DMS153 treated with DMSO at 0.1 percent for 48 hours (cell line): Measurements from ENCODE around the gene SP2.

ENCODE experiments used
- DNase-seq: peaks from one replicate; lab custom pipeline; 2025; ENCODE audit not compliant: unreplicated experiment; lab: John Stamatoyannopoulos, UW

Gene SP2

DNA sequence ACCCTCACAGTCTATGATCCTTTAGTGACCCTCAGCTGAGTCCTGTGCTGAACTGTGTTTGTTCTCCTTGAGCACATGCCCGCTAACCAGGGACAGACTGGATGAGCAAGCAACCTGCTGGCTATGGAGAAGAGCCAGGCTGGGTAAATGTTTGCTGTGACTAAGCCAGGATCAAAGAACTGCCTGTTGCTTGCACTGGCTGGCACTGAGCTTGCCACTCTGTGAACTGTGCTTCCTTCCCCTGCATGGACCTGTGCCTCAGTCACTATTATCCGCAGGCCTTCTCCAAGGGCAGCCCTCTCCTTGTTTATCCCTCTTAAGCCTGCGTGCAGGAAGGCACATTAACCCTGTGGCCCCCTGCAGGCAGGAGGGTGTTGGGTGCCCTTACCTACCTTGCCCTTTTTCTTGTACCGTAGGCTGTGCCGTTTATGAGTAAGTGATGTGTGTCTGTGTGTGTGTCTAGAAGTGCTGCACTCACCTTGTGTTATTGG, 52.7 kb downstream of the SP2 start:
- DNase-seq: no peak

DNA sequence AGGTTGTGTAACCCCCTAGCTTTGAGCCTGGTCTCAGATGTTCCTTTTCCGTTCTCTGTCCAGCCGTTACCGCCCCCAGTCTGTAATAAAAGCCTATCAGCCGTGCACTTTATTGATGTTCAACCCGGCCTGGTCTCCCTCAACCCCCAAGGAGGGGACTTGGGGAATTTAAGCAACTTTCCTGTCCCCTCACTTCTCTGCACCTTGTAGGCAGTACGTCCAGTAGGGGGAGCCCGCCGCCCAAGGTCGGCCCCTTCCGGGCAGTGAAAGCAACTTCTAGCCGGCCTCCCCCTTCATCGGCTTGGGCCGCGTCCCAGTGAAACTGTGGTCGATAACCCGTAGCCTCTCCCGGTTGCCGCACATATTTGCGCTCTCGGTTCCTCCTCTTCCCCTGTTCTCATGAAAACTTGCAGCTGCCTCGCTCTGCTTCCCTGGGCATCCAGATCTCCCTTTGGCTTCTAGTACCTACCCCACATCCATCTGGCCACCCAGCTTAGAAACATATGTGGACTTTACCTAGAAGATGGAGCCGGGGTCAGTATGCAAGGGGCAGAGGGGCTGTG, 53.2 kb downstream of the SP2 start:
- peak; percentile 72 for DNase-seq

DNA sequence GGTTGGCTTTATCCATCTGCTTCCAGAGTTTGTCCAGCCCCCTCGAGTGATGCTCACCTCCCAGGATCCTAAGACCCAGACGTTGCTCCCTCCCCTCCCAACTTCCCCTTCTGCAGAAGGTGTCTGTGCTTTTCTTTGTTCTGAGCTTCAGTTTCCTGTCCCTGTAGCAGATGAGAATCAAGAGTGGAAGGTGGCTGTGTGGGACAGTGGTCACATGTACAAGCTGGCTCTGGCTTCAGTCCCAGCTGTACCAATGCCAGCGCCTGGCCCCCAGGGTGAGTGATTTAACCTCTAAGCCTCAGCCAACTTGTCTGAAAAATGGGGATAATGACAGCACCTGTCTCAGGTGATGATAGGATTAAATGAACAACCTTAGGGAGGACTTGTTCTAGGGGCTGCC, 53.9 kb downstream of the SP2 start:
- no peak for DNase-seq

DNA sequence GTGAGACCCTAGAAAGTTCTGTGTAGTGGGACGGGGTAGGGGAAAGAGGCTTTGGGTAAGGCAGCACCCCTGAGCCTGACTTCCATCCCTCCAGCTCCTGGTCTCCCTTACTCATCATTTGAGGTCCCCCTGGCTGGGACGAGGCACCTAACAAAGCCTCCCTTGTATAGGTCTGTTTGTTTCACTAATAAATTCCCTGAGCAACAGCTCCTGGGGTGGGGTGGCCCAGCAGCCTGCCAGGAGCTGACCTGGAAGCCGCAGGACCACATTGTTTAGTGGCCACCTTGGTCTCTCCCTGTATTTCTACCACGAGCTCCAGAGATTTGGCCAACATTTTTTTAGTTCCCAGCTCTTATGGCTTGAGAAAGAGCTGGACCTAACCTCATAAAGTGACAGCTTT, 54.4 kb downstream of the SP2 start:
- DNase-seq: no peak

DNA sequence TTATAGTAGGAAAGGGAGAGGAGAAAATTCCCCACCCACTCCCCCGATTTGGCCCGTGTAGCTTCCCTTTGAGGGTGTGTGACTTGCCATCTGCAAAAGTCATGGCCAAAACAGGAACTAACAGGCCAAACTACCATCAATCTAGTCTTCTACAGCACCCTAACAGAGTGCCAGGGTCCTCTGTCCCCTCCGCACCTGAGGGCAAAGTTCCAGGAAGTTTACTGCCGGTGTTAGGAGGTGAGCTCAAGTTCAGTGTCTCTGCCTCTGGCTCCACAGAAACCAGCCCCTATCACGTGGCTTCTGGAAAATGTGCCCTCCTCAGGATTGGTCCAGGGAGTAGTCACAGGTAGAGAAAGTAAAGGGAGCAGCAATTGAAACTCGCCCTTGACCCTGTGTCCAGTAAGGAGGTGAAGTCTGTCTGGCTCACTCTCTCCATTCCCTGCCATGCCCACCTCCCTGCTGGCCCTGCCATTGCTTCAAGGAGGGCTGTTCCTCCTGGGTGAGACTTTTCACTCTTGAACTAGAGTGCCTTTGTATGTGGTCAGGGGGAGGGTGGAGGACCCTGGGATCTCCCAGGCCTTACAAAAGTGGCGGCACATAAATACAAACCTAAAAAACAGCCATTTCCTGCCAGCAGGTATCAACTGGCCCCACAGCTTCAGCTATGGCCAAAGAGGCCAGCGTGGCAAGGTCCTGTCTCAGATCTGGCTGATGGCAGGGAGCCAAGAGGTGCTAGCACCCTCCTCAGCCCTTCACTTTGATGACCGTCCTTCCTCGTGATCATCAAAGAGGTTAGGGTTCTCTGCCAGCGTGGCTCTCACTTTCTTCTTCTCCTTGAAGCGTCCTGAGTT, 56.4 kb downstream of the SP2 start:
- no peak for DNase-seq

DNA sequence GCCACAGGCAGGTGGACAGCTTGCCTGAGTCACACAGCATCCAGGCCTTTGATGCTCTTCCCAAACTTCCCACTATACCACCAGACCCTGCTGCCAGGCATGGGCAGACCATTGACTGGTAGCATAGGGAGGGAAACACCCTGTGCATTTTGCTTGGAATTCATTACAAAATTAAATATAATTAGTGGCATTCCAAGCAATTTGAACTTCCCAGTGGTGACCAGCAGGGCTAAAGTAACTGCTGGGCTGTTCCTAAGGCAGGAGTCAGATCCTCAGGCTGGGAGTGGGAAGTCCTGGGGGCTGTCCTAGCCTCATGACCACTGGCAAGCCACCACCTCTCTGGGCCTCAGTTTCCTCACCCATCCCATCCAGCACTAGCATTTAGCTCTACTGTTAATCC, 57.9 kb downstream of the SP2 start:
- DNase-seq: no peak

DNA sequence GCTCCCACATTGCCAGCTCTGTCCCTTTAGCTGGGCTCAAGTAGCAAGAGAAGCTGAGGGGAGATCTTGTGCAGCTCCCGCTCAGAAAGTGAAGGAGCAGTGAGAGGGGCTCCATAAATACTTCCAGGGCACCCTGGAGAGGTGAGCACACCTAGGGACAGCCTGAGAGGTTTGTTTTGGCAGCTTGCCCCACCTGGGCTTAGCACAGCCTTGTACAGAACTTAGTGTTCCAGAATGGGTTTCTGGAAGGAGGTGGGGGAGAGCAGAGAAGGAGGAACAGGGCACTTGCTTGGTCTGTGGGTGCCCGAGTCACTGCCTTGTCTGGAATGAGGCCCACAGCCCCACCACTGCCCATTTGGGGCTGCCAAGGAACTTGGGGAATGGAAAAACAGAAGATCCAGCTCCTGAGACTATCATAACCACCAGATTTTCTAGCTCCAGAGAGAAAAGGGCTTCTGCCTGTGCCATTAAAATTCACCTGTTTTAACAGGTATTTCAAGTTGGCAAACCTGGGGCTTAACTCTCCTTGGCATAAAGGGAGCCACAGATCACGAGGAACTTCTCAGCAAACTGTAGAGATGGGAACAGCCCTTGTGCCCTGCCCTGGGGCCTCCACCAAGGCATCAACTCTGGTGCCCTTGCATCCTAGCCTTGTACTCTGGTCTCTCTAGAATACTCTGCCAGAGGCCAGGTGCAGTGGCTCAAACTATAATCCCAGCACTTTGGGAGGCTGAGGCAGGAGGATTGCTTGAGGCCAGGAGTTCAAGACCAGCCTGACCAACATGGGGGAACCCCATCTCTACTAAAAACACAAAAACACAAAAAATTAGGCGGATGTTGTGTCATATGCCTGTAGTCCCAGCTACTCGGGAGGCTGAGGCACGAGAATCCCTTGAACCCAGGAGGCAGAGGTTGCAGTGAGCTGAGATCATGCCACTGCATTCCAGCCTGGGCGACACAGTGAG, 59.7 kb downstream of the SP2 start:
- DNase-seq: peak; percentile 9

DNA sequence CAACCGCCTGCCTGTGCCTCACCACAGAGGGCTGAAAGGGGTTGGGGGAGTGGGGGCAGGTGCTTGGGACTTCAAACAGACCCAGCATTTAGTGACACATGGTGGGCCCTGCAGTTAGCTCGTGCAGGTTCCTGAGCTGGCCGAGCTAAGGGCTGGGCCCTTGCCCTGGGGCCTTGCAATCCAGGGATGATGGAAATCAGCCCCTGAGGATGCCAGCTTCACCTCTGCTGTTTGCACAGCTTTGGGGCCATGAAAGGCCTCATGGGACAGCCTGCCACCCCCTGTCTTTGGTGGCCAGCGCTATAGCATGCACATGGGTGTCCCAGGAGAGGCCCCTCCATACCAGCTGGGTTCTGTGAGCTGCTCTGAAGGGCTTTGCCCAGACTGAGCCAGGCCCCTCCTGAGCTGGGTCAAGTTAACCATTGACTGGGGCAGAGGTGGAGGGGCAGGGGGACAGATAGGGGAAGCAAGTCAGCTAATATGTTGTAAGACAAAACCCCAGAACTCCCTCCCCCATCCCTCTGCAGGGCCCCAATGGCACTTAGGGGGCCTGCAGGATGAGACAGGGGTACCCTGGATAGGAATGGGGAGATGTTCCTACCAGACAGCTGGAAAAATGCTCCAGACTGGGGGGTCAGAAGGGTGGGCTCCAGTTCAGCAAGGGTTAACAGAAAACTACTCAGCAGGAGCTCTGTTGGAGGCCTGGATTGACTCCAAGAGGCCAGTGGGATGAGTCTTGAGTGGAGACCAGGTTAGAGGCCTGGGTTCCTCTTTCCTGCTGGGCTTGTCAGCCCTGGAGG, 61.0 kb downstream of the SP2 start:
- DNase-seq: no peak

DNA sequence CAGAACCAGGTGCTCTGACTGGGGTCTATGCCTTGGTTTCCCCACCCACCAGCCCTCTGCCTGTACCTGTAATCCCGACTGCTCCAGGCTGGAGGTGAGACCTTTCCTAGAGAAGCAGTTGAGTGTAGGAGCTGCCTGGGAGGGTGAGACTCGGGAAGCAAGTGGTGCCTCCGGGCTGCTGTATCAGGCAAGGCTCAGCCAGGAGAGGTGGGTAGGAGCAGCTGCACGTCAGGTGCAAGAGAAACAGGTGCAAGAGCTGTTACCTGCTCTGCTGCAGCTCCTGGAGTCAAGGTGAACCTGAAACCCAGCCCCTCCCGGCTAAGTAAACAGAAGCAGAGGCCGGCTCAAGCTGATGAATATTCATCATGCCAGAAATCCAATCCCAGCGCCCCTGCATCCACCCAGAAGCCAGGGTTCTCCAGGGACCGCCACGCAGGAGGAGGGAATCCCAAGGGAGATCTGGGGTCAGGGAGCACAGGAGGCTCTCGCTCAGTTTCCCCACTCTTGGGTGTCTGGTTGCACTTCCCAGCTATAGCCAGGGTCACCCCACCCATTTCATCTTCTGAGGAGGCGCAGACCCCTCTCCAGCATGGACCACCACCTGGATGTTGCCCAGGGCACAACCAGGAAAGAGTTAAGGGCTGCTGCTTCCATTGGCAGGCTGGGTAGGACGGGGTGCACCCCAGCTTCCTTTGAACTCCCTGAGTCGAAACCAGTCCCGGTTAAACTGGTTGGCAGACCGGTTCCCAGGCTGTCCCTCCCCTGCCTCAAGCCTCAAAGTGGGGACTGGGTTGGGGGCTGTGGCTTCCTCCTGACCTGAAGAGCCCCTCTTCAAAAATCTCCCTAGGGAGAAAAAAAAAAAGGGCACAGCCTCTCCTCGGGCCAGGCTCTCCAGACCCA, 61.8 kb downstream of the SP2 start, which contains the start of gene PRR15L:
Gene PRR15L (minus strand): TSS at position 293 of the 900 bp plus-strand sequence. CDS start 4,649 bp downstream, outside the sequence.
- DNase-seq: peak; percentile 92

DNA sequence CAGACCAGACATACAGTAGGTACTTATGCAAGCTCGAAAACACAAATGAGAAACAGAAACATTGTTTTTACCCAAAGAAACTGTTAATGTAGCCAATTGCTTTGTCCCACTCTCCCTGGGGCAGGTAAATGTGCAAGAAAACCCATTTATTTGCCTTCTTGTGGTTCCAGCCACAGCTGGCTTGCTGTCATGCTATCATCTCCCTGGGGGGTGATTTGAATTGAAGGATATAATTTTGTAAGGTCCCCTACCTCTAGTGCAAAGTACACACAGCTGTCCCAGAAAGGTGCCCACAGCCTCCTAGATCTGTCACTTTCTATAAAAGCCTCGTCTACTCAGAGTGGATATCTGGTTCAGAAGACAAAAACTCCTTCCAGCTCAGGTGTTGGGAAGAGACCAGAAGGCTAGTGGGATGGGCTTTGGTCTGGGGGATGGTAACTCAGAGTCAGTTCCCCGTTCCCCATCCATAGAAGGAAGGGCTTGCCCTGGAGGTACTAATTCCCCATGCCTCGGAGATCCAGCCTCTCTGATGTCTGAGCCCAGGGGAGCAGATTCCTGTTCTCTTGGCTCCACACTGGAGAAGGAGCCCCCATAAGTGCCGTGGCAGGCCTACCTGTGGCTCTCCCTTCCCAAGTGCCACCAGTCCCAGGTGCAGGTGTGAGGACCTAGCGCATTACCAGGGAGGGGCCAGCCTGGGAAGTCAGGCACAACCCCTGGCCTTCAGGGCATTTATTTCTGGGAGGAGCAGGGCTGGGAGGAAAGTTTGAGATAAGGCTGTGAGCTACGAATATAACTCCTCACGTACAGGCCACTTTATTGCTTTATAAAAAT, 64.0 kb downstream of the SP2 start:
- DNase-seq: peak; percentile 36

DNA sequence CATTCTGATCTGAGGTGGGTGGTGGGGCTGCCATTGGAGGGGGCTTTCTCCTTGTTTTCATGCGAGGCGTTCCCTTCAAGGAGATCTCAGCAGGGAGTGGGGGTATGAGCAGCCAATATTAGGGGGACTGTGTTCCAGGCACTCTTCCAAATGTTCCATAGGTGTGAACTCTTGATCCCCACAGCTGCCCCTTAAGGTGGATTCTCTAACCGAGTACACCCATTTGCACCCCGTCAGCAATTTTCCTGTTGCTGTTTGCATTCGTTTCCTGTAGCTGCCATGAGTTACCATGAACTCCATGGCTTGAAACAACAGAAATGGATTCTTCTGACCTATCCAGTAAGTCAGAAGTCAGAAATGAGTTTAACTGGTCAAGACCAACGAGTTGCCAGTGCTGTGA, 65.4 kb downstream of the SP2 start:
- no peak for DNase-seq

DNA sequence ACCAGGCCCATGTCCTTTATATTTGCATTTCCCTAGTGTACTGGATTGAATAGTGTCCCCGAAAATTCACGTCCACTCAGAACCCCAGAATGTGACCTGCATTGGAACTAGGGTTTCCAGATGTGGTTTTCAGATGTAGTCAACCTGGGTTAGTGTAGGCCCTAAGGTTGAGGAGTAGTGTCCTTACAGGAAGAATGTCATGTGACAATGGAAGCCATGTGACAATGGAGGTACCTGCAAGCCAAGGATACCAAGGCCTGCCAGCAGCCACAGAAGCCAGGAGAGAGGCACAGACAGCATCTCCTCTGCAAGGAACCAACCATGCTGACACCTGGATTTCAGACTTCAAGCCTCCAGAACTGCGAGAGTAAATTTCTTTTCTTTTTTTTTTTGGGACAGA, 66.9 kb downstream of the SP2 start:
- DNase-seq: no peak

DNA sequence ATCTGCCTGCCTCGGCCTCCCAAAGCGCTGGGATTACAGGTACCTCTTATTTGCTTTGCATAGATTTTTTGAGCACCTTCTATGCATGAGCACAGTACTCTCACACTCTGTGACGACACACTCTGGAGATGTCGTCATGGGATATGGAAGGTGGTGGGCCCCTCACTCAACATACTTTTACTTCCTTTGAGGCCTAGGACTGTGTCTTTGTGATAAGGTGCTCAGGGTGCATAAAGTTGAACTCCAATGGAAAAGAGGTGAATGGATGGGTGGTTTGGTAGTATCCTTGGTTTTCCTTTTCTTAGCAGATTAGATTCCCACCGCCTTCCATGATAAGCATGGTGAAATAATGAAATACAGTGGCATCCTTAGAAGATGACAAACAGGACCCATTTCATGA, 68.8 kb downstream of the SP2 start:
- no peak for DNase-seq

DNA sequence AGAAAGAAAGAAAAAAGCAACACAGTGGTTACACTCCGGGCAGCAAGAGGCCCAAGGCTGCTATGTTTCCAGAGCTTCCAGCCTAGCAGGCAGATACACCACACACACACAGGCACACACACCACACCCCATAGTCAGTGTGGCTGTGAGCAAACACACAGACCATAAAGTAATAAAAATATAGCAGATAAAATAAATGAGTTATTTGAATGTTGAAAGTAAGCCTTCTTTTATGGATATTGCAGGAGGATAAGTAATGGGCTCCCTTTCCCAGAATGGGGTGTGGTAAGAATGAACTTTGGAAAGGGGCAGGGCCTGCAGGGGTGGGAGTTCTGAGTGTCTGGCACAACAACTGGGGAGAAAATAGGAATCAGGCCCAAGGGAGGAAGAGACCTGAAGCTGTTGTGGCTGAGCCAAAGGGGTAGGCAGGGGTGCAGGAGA, 70.1 kb downstream of the SP2 start:
- no peak for DNase-seq

DNA sequence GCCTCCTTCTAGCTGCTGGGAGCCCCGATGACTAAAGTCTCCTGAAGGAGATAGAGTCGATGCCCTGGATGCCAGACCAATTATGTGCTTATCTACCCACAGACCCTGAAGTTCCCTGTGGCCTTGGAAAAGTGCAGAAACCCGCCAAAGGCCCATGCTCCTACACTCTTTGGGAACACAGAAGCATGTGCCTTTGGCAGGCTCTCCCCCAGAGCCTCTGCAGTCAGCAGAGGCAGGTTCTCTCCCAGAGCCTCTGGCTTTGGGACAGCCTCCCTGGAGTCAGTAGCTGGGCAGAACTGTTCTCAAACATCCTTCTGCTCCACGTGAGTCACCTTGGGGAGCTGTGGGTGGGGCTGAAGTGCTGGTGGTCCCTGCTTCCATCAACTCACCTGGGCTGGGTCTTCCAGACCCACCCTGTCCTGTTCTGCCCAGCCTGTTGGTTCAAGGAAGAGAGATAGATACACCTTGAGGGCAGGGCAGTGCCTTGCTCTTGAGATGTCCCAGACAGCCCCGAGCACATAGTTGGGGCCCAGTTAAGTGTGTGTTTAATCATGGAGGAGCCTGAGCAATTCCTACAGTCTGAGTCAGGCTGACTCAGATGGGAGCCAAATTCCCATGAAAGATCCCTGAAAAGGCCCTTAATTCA, 71.7 kb downstream of the SP2 start:
- no peak for DNase-seq

DNA sequence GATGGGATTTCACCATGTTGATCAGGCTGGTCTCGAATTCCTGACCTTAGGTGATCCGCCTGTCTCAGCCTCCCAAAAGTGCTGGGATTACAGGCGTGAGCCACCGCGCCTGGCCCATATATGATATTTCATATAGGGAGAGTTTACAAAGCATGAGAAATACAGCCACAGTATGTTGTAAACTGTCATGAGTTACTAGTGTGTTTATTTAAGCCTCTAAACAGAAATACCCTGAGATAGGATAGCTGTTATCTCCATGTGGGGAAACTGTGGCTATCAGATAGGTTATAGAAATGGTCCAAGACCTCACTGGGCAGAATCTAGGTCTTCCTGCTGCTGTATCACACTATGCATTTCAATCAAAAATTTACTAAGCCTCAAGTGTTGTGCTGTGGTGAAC, 72.8 kb downstream of the SP2 start:
- no peak for DNase-seq

DNA sequence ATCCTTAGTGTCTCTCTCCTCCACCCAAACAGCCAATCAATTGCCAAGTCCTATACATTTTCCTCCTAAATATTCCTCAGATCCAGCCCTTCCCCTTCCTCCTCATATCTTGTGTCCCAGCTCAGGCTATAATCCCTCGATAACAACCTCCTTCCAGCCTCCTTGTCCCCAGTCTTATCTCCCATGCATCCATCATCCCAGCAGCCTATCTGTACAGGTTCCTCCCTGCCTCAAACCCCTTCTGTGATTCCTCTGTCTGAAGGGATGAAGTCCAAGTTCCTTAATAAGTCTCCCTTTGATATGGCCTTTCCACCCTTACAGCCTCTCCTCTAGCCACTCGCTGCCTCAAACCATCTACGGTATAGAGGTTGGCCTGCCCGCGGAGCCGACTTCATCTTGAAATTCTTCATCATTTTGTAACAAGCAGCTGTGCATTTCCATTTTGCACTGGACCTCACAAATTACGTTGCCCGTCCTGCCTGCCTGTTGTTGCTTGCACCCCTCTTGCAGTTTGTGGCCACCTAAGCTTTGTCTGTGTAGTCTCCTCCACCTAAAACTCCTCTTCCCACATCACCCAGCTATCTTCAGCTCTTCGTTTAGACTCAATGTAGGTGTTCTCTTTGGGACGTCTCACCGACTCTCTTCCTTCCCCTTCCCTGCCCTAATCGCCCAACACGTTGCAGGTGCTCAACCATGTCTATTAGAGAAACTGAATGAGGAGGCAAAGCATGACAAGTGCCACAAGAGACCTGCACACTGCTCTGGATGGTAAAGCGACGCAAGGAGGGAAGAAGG, 74.1 kb downstream of the SP2 start:
- no peak for DNase-seq
